Fibroblast of mammary gland (primary cell): Measurements from ENCODE around the gene TEKT5.
A peak's percentile ranks its signal among the peaks of the same experiment; 100 is the strongest.

Experiments used
- DNase-seq: peaks from one replicate; pipeline ENCODE4 v3.0.0-alpha.2; 2010; ENCODE audit warnings: low read depth
- H3K4me3 ChIP-seq: 2 replicates; pipeline ENCODE4 v1.5.1; 2011; ENCODE audit warnings: low read depth, mild to moderate bottlenecking, low read length, moderate library complexity; ENCODE audit not compliant: control insufficient read depth
- CTCF ChIP-seq: conservative IDR thresholded peaks from 2 replicates; pipeline ENCODE4 v1.5.1; 2011; ENCODE audit warnings: low read depth, low read length, inconsistent platforms; ENCODE audit not compliant: control insufficient read depth, insufficient read depth

The TEKT5 gene

GRCh38 chr16:10581507-10581906 lies 113.2 kb downstream of the TEKT5 start:
- no peak overlapping the region for H3K4me3 ChIP-seq
- DNase-seq: no peak
- TF ChIP-seq CTCF: no peak

DNA sequence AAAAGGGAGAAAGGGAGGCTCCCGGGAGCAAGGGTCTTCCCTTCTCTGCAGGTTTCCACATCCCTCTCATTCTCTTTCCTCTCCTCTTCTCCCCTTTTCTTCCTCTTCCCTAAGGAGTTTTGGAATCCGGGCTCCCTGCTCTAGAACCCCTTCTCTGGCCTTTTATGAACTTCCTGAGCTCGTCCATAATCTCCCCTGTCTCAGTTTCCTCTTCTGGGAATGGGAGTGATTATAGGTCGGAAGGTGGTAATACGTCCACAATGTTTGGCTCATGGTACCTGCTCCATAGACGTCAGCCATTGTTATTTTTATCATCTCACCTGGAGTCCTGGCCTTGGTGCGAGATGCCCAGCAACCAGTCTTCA lies 113.9 kb downstream of the TEKT5 start:
- DNase-seq: no peak
- TF ChIP-seq CTCF: no peak
- peak overlapping the region; percentile 75 for H3K4me3 ChIP-seq

DNA sequence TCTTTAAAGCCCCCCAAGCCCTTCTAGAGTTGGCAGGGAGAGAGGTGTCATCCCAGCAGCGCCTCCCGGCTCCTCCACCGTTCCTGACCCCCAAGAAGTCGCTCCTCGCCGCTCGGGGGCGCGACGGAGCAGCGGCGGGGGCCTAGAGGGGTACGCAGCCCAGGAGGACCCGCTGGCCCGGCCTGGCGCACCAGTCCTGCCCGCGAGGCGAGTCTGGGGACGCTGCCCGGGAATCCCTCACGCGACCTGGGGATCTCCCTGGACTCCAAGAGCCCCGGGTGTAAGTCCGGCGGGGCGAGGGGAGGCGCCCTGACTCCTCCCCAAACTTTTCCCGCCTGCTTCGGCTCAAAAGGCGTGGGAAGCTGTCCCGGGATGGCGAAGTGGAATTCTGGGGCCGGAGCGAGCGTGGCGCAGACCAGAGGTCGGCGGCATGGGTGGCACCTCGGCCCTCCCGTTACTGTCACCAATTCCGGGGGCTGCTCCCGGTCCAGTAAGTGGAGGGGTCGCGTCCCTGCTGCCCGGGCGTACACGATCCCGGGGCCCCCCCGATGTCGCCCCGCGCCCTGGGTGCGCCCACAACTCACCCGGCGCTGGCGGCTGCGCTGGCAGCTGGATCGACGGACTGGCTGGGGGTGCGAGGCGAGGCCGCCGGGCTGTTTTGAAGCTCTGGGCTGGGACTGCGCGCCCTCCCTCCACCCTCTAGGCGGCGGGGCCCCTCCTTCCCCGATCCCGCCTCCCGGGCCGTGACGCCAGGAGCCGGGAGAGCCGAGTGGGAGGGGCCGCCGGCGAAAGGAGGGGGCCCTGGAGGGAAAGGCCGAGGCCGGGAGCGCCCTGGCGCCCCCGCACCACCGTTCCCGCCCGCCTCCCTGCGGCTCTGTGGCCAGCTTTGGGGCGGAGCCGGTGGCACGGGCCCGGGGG lies 114.5 kb downstream of the TEKT5 start, which contains the start of gene EMP2:
EMP2 (minus strand) TSS at position 634 of the 918 bp plus-strand sequence. CDS start 32,981 bp downstream, outside the sequence.
- peak within 1 kb of the TSS; percentile 75 for H3K4me3 ChIP-seq
- peak; percentile 46 for TF ChIP-seq CTCF
- peak; percentile 68 for DNase-seq

DNA sequence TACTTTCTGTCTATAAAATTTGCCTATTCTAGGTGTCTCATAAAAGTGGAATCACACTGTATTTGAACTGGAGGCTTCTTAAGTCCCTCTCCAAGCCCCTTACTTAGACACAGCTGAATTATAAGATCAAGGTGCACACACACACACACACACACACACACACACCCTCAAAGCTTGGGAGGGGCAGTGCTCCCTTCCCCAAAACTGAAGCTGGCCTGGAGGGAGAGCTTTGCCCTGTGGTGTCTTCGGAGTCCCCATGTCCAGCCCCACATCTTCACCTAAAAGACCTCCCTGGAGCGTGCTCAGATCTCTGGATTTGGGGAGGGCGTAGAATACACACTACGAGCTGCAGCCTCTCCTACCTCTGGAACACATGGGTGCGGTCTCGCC lies 115.2 kb downstream of the TEKT5 start:
- no peak for DNase-seq
- H3K4me3 ChIP-seq: peak overlapping the region; percentile 75
- TF ChIP-seq CTCF: no peak

- TF ChIP-seq CTCF: no peak
- H3K4me3 ChIP-seq: peak overlapping the region; percentile 75
- DNase-seq: no peak
Observed at GRCh38 chr16:10578474-10579316, 116.0 kb downstream of the TEKT5 start.
